Liver (tissue), 9 donors: ENCODE data around the gene PLP2. TPM values are rescaled to one million over a fixed set of nuclear protein-coding genes. Genes with fewer than 3 reads are reported as not detected.

Experiments
- DNase-seq: peaks from one replicate; pipeline ENCODE4 v3.0.0-alpha.2; 2017; ENCODE audit warnings: low spot score
- H3K27ac ChIP-seq, 2 donors: one replicate each; pipeline ENCODE4 v1.7.0; 2013; ENCODE audit warnings: inconsistent platforms in 2 of 2, low read length in 2 of 2, control low read depth in 1 of 2, low read depth in 1 of 2, mild to moderate bottlenecking in 1 of 2
- H3K27me3 ChIP-seq, 4 donors: one replicate each; pipeline versions ENCODE4 v1.6.1 to v1.7.0; 2013; ENCODE audit warnings: low read length in 3 of 4, inconsistent platforms in 1 of 4, mild to moderate bottlenecking in 1 of 4, moderate library complexity in 1 of 4; ENCODE audit not compliant: control insufficient read depth in 4 of 4, insufficient read depth in 4 of 4
- H3K36me3 ChIP-seq, 4 donors: one replicate each; pipeline versions ENCODE4 v1.6.1 to v1.7.0; 2013; ENCODE audit warnings: low read length in 3 of 4, mild to moderate bottlenecking in 3 of 4, low read depth in 1 of 4, moderate library complexity in 1 of 4; ENCODE audit not compliant: control insufficient read depth in 4 of 4, insufficient read depth in 3 of 4
- H3K4me1 ChIP-seq, 4 donors: one replicate each; pipeline versions ENCODE4 v1.6.1 to v1.7.0; 2013; ENCODE audit warnings: low read length in 3 of 4, mild to moderate bottlenecking in 3 of 4, moderate library complexity in 1 of 4; ENCODE audit not compliant: control insufficient read depth in 4 of 4, insufficient read depth in 4 of 4
- H3K4me3 ChIP-seq, 3 donors: one replicate each; pipeline versions ENCODE4 v1.6.1 to v1.7.0; 2013; ENCODE audit warnings: low read length in 3 of 3, control low read depth in 1 of 3, low read depth in 1 of 3, mild to moderate bottlenecking in 1 of 3
- H3K9ac ChIP-seq, 2 donors: one replicate each; pipeline ENCODE4 v1.7.0; 2013; ENCODE audit warnings: low read length in 2 of 2, mild to moderate bottlenecking in 2 of 2, moderate library complexity in 2 of 2, control low read depth in 1 of 2, low read depth in 1 of 2
- H3K9me3 ChIP-seq, 4 donors: one replicate each; pipeline versions ENCODE4 v1.6.1 to v1.7.0; 2013; ENCODE audit warnings: low read length in 3 of 4; ENCODE audit not compliant: control insufficient read depth in 4 of 4
- ATF3 ChIP-seq: IDR thresholded peaks from 2 replicates; pipeline ENCODE4 v1.6.1; 2016; ENCODE audit warnings: antibody characterized with exemption
- CTCF ChIP-seq: fragments of 150-350 bp; IDR thresholded peaks from 2 replicates; pipeline ENCODE4 v1.5.1; 2017; ENCODE audit warnings: improper control_type of control experiment, low read depth, low read length; ENCODE audit not compliant: missing input control
- EGR1 ChIP-seq, 2 donors: IDR thresholded peaks; 2 replicates each; pipeline ENCODE4 v1.6.1; 2016 to 2018; ENCODE audit warnings: antibody characterized with exemption in 2 of 2, low read depth in 2 of 2
- FOXA1 ChIP-seq: IDR thresholded peaks from 2 replicates; pipeline ENCODE4 v1.6.1; 2016; ENCODE audit warnings: antibody characterized with exemption
- FOXA2 ChIP-seq: IDR thresholded peaks from 2 replicates; pipeline ENCODE4 v1.6.1; 2016; ENCODE audit warnings: antibody characterized with exemption
- GABPA ChIP-seq, 2 donors: IDR thresholded peaks in 1 of 2; conservative IDR thresholded peaks in 1 of 2; 2 replicates each; pipeline ENCODE4 v1.6.1; 2016; ENCODE audit warnings: antibody characterized with exemption in 2 of 2, mild to moderate bottlenecking in 1 of 2, moderate library complexity in 1 of 2
- HNF4A ChIP-seq, 2 donors: conservative IDR thresholded peaks; 2 replicates each; pipeline ENCODE4 v1.6.1; 2016; ENCODE audit warnings: antibody characterized with exemption in 2 of 2, mild to moderate bottlenecking in 2 of 2
- HNF4G ChIP-seq: IDR thresholded peaks from 2 replicates; pipeline ENCODE4 v1.6.1; 2016; ENCODE audit warnings: antibody characterized with exemption
- JUND ChIP-seq, 2 donors: IDR thresholded peaks; 2 replicates each; pipeline ENCODE4 v1.6.1; 2016; ENCODE audit warnings: antibody characterized with exemption in 2 of 2
- MAX ChIP-seq: IDR thresholded peaks from 2 replicates; pipeline ENCODE4 v1.6.1; 2016; ENCODE audit warnings: antibody characterized with exemption
- NR2F2 ChIP-seq: IDR thresholded peaks from 2 replicates; pipeline ENCODE4 v1.6.1; 2016; ENCODE audit warnings: antibody characterized with exemption
- RAD21 ChIP-seq, 2 donors: IDR thresholded peaks; 2 replicates each; pipeline ENCODE4 v1.6.1; 2016; ENCODE audit warnings: antibody characterized with exemption in 2 of 2, mild to moderate bottlenecking in 2 of 2
- REST ChIP-seq: IDR thresholded peaks from 2 replicates; pipeline ENCODE4 v1.6.1; 2016; ENCODE audit warnings: antibody characterized with exemption, mild to moderate bottlenecking
- RXRA ChIP-seq, 2 donors: IDR thresholded peaks; 2 replicates each; pipeline ENCODE4 v1.6.1; 2017 to 2018; ENCODE audit warnings: antibody characterized with exemption in 2 of 2, mild to moderate bottlenecking in 1 of 2
- SP1 ChIP-seq: IDR thresholded peaks from 2 replicates; pipeline ENCODE4 v1.6.1; 2018; ENCODE audit warnings: antibody characterized with exemption, mild to moderate bottlenecking
- TAF1 ChIP-seq: conservative IDR thresholded peaks from 2 replicates; pipeline ENCODE4 v1.6.1; 2016; ENCODE audit warnings: antibody characterized with exemption, mild to moderate bottlenecking
- YY1 ChIP-seq: IDR thresholded peaks from 2 replicates; pipeline ENCODE4 v1.6.1; 2016; ENCODE audit warnings: antibody characterized with exemption, mild to moderate bottlenecking
- ZBTB33 ChIP-seq: IDR thresholded peaks from 2 replicates; pipeline ENCODE4 v1.6.1; 2016; ENCODE audit warnings: antibody characterized with exemption
- WGBS: extraction: QIAGEN DNeasy Blood & Tissue Kit; methylation state at CpG from one replicate; pipeline ENCODE4 v1.1.7; 2013; 5-methylcytosine and 5-hydroxymethylcytosine counted together
- polyA plus RNA-seq, 2 donors: library from polyadenylated mRNA; stranded (reverse) in 1 of 2; unstranded in 1 of 2; fragments of 200-250 nt in 1 of 2; fragments of >200 nt in 1 of 2; fragmentation: Nextera tagmentation in 1 of 2; extraction: Ambion mirVana in 1 of 2; gene quantifications; one replicate each; pipeline versions ENCODE4 v1.2.1 to v1.2.3, GENCODE V29; 2013 to 2015
- total RNA-seq, 2 donors: library from RNA; depleted of rRNA; stranded (reverse); fragments of >200 nt; gene quantifications; one replicate each; pipeline ENCODE4 v1.2.3, GENCODE V29; 2014
- donor health status: healthy.
- donor health status: healthy.
- donor health status: healthy.
- donor health status: healthy.
- donor health status: healthy.

Gene PLP2
- total and polyA plus RNA-seq, 4 donors, result 2.4 to 24.5 (median 14.7) TPM

- Histone ChIP-seq H3K27me3 (no peaks in the 10 kb centered on the region), H3K4me3 (no peak overlapping the region), H3K27ac (no peak overlapping the region), H3K4me1 (no peaks in the 10 kb centered on the region), H3K9me3 (no peaks in the 10 kb centered on the region), H3K9ac (no peak overlapping the region), H3K36me3 (no peaks in the 10 kb centered on the region)
- 70% methylated on average over 13 of the region's 13 CpGs for WGBS
- no peak for DNase-seq
- TF ChIP-seq ZBTB33 (no peak), ATF3 (no peak), JUND (IDR thresholded peaks at IDR 0.05) (no peak), EGR1 (IDR thresholded peaks at IDR 0.05; ENCODE audit: low read depth in 2 of 2) (no peak), FOXA2 (no peak), RAD21 (IDR thresholded peaks at IDR 0.05) (no peak), RXRA (IDR thresholded peaks at IDR 0.05) (no peak), TAF1 (no peak), NR2F2 (no peak)
Measured at GRCh38 chrX:49205443-49205842, 33.7 kb downstream of the PLP2 start.

- no peaks in the 10 kb centered on the region for H3K4me1 ChIP-seq
- no peak for DNase-seq
- TF ChIP-seq REST (no peak), JUND (IDR thresholded peaks at IDR 0.05) (no peak), HNF4G (no peak), FOXA1 (no peak), RAD21 (IDR thresholded peaks at IDR 0.05) (no peak), FOXA2 (no peak), GABPA (IDR thresholded peaks at IDR 0.05 in 1 of 2, conservative IDR thresholded peaks at IDR 0.05 in 1 of 2) (no peak)
- H3K9me3 ChIP-seq, result no peaks in the 10 kb centered on the region
- no peak overlapping the region for H3K9ac ChIP-seq
- H3K36me3 ChIP-seq, result no peaks in the 10 kb centered on the region
- H3K27ac ChIP-seq, result no peak overlapping the region
- H3K4me3 ChIP-seq, result no peak overlapping the region
- no peaks in the 10 kb centered on the region for H3K27me3 ChIP-seq
- 80% methylated on average over 8 of the region's 8 CpGs for WGBS
Measured at GRCh38 chrX:49206543-49206942, 34.8 kb downstream of the PLP2 start.

GRCh38 chrX:49208399-49208798, 36.7 kb downstream of the PLP2 start:
- H3K36me3 ChIP-seq, result no peaks in the 10 kb centered on the region
- H3K9ac ChIP-seq, result no peak overlapping the region
- H3K27me3 ChIP-seq, result no peaks in the 10 kb centered on the region
- H3K9me3 ChIP-seq, result no peaks in the 10 kb centered on the region
- no peaks in the 10 kb centered on the region for H3K4me1 ChIP-seq
- H3K4me3 ChIP-seq, result no peak overlapping the region
- DNase-seq, result no peak
- H3K27ac ChIP-seq, result no peak overlapping the region
- WGBS, result 93% methylated on average over 5 of the region's 5 CpGs
- no peak for TF ChIP-seq GABPA (IDR thresholded peaks at IDR 0.05 in 1 of 2, conservative IDR thresholded peaks at IDR 0.05 in 1 of 2)
- TF ChIP-seq HNF4A (conservative IDR thresholded peaks at IDR 0.05), result no peak
- no peak for TF ChIP-seq JUND (IDR thresholded peaks at IDR 0.05)
- TF ChIP-seq ATF3, result no peak
- no peak for TF ChIP-seq ZBTB33
- no peak for TF ChIP-seq SP1
- no peak for TF ChIP-seq YY1
- TF ChIP-seq NR2F2, result no peak
- TF ChIP-seq HNF4G, result no peak
- TF ChIP-seq TAF1, result no peak
- no peak for TF ChIP-seq RAD21 (IDR thresholded peaks at IDR 0.05)
- no peak for TF ChIP-seq RXRA (IDR thresholded peaks at IDR 0.05)
- TF ChIP-seq EGR1 (IDR thresholded peaks at IDR 0.05; ENCODE audit: low read depth in 2 of 2), result no peak
- TF ChIP-seq CTCF, result no peak
- TF ChIP-seq FOXA2, result no peak
- no peak for TF ChIP-seq MAX
